OCI-LY3 (cell line): ENCODE data around the gene FLYWCH2.

ENCODE experiments used
- EZH2phosphoT487 ChIP-seq: fragments of 200-600 bp; shearing (Covaris generic); IDR thresholded peaks from 2 replicates; pipeline ENCODE4 v1.6.1; 2018; ENCODE audit warnings: antibody characterized with exemption, mixed run types, low read depth
- TF ChIP-seq, protein P1 (sequence below): fragments of 200-600, 300-600 bp; sonication (generic); IDR thresholded peaks from 2 replicates; pipeline ENCODE4 v1.5.1; 2014; ENCODE audit warnings: antibody characterized with exemption, low read length, low read depth

DNA sequence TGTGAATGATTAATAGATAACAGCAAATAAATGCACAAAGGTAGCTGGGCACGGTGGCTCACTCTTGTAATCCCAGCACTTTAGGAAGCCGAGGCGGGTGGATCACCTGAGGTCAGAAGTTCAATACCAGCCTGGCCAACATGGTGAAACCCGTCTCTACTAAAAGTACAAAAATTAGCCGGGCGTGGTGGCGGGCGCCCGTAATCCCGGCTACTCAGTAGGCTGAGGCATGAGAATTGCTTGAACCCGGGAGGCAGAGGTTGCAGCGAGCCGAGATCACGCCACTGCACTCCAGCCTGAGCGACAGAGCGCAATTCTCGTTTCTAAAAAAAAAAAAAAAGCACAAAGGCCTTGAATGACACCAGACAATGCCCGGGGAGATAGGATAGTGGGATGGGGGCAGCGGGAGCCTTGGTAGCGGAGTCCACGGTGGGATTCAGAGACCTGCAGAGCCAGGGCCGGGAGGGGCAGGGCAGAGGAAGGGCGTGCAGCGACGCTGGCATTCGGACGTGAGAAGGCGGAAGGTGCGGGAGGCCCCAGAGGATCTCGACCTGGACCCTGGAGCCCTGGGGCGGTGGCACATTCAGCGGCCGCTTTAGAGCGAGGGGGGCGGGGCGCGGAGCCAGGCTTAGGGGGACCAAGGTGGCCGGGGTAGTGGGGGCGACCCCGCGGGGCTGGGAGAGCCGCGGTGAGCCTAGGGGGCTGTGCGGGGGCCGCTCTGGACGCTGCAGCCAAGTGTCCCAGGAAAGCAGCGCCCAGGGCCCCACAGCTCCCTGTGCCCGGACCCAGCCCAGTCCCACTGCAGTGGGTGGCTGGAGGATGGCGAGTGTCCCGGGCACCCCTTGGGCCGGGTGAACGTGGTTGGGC is 999 bp upstream of the FLYWCH2 start:
- TF ChIP-seq, protein P1, sequence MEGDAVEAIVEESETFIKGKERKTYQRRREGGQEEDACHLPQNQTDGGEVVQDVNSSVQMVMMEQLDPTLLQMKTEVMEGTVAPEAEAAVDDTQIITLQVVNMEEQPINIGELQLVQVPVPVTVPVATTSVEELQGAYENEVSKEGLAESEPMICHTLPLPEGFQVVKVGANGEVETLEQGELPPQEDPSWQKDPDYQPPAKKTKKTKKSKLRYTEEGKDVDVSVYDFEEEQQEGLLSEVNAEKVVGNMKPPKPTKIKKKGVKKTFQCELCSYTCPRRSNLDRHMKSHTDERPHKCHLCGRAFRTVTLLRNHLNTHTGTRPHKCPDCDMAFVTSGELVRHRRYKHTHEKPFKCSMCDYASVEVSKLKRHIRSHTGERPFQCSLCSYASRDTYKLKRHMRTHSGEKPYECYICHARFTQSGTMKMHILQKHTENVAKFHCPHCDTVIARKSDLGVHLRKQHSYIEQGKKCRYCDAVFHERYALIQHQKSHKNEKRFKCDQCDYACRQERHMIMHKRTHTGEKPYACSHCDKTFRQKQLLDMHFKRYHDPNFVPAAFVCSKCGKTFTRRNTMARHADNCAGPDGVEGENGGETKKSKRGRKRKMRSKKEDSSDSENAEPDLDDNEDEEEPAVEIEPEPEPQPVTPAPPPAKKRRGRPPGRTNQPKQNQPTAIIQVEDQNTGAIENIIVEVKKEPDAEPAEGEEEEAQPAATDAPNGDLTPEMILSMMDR, result no peak
- TF ChIP-seq EZH2phosphoT487, result no peak
